Stimulated activated CD8-positive, alpha-beta memory T cell treated with anti-CD3 and anti-CD28 coated beads, Interleukin-15, amount 100 ng/mL, for 4 hours (primary cell): ENCODE measurements around the gene RHEB.
A peak's percentile ranks its signal among the peaks of the same experiment; 100 is the strongest.

Source experiments
- DNase-seq, 2 donors: peaks; one replicate each; pipeline ENCODE4 v3.0.0-alpha.2; 2020; ENCODE audit warnings: low read depth in 2 of 2

Gene RHEB

GRCh38 chr7:151529842-151530241 is 10.1 kb upstream of the RHEB start:
- DNase-seq: no peak

GRCh38 chr7:151524845-151525244 is 5.2 kb upstream of the RHEB start:
- no peak for DNase-seq

GRCh38 chr7:151524331-151524730 is 4.6 kb upstream of the RHEB start:
- DNase-seq: no peak

GRCh38 chr7:151520419-151521261 is 945 bp upstream of the RHEB start:
- peak; percentile 10 to 11 for DNase-seq

GRCh38 chr7:151518947-151519764 is 539 bp downstream of the RHEB start:
- peak; percentile 39 to 59 for DNase-seq

GRCh38 chr7:151518105-151518946 is 1.4 kb downstream of the RHEB start:
- peak; percentile 19 to 43 for DNase-seq

GRCh38 chr7:151517601-151518104 is 2.0 kb downstream of the RHEB start:
- no peak for DNase-seq

- DNase-seq: no peak
These were observed 4.5 kb downstream of the RHEB start for GRCh38 chr7:151515276-151515565.

- no peak for DNase-seq
These were observed 5.0 kb downstream of the RHEB start for GRCh38 chr7:151514461-151515275.

GRCh38 chr7:151513133-151513532 is 6.6 kb downstream of the RHEB start:
- DNase-seq: no peak

GRCh38 chr7:151512353-151512752 is 7.3 kb downstream of the RHEB start:
- DNase-seq: no peak

GRCh38 chr7:151511946-151512345 is 7.7 kb downstream of the RHEB start:
- DNase-seq: no peak

- DNase-seq: no peak
These were observed 8.4 kb downstream of the RHEB start for GRCh38 chr7:151511270-151511669.

GRCh38 chr7:151509670-151510333 is 9.9 kb downstream of the RHEB start:
- no peak for DNase-seq

GRCh38 chr7:151508991-151509390 is 10.7 kb downstream of the RHEB start:
- no peak for DNase-seq

GRCh38 chr7:151507806-151508205 is 11.9 kb downstream of the RHEB start:
- DNase-seq: no peak

- DNase-seq: no peak
These were observed 12.8 kb downstream of the RHEB start for GRCh38 chr7:151506901-151507382.

GRCh38 chr7:151505836-151506468 is 13.7 kb downstream of the RHEB start:
- no peak for DNase-seq

- DNase-seq: no peak
These were observed 14.3 kb downstream of the RHEB start for GRCh38 chr7:151505433-151505832.
